Measurements from ENCODE around the gene CATSPER3.

The CATSPER3 gene

GRCh38 chr5:135011355-135012032, 43.8 kb downstream of the CATSPER3 start:
- peak; percentile 37 for DNase-seq (ENCODE audit: low spot score)

GRCh38 chr5:135012033-135012588, 44.4 kb downstream of the CATSPER3 start:
- no peak for DNase-seq (ENCODE audit: low spot score)

- no peak for DNase-seq (ENCODE audit: low spot score)
Measured at GRCh38 chr5:135012951-135013391, 45.3 kb downstream of the CATSPER3 start.

GRCh38 chr5:135013445-135013844, 45.7 kb downstream of the CATSPER3 start:
- no peak for DNase-seq (ENCODE audit: low spot score)

- peak; percentile 37 for DNase-seq (ENCODE audit: low spot score)
Measured at GRCh38 chr5:135013947-135014570, 46.4 kb downstream of the CATSPER3 start.

- no peak for DNase-seq (ENCODE audit: low spot score)
Measured at GRCh38 chr5:135015942-135016341, 48.2 kb downstream of the CATSPER3 start.

- DNase-seq (ENCODE audit: low spot score), result no peak
Measured at GRCh38 chr5:135016861-135017290, 49.2 kb downstream of the CATSPER3 start.

GRCh38 chr5:135018457-135018856, 50.8 kb downstream of the CATSPER3 start:
- no peak for DNase-seq (ENCODE audit: low spot score)

- no peak for DNase-seq (ENCODE audit: low spot score)
Measured at GRCh38 chr5:135019314-135019713, 51.6 kb downstream of the CATSPER3 start.

- DNase-seq (ENCODE audit: low spot score), result no peak
Measured at GRCh38 chr5:135020111-135020895, 52.6 kb downstream of the CATSPER3 start.

- DNase-seq (ENCODE audit: low spot score), result no peak
Measured at GRCh38 chr5:135024956-135025729, 57.4 kb downstream of the CATSPER3 start.

- no peak for DNase-seq (ENCODE audit: low spot score)
Measured at GRCh38 chr5:135025730-135026644, 58.3 kb downstream of the CATSPER3 start.

GRCh38 chr5:135026645-135027265, 59.0 kb downstream of the CATSPER3 start:
- DNase-seq (ENCODE audit: low spot score), result no peak

GRCh38 chr5:135027266-135027696, 59.6 kb downstream of the CATSPER3 start:
- no peak for DNase-seq (ENCODE audit: low spot score)

- peak; percentile 60 for DNase-seq (ENCODE audit: low spot score)
Measured at GRCh38 chr5:135027697-135028615, 60.2 kb downstream of the CATSPER3 start.

GRCh38 chr5:135028791-135029476, 61.2 kb downstream of the CATSPER3 start:
- DNase-seq (ENCODE audit: low spot score), result peak; percentile 72

- DNase-seq (ENCODE audit: low spot score), result no peak
Measured at GRCh38 chr5:135029477-135030122, 61.9 kb downstream of the CATSPER3 start.
